Kidney epithelial cell (primary cell): ENCODE data around the gene CDK2. TPM values are rescaled to one million over a fixed set of nuclear protein-coding genes. Genes with fewer than 3 reads are reported as not detected.

Experiments
- DNase-seq: peaks from one replicate; pipeline ENCODE4 v3.0.0-alpha.2; 2010; ENCODE audit warnings: low read depth
- H3K27me3 ChIP-seq: 2 replicates; pipeline ENCODE4 v1.6.0; 2011; ENCODE audit warnings: low read length; ENCODE audit not compliant: control insufficient read depth, insufficient read depth
- H3K36me3 ChIP-seq: 2 replicates; pipeline ENCODE4 v1.5.1; 2011; ENCODE audit warnings: low read length; ENCODE audit not compliant: control insufficient read depth, insufficient read depth
- H3K4me3 ChIP-seq: 2 replicates; pipeline ENCODE4 v1.5.1; 2011; ENCODE audit warnings: low read depth, mild to moderate bottlenecking, control low read depth, low read length
- CTCF ChIP-seq: IDR thresholded peaks from 2 replicates; pipeline ENCODE4 v1.5.1; 2011; ENCODE audit warnings: mild to moderate bottlenecking, moderate library complexity, low read length, control low read depth, inconsistent platforms; ENCODE audit not compliant: insufficient read depth, poor library complexity, severe bottlenecking
- total RNA-seq: library from RNA; depleted of rRNA; stranded (reverse); fragments of >200 nt; gene quantifications from 2 replicates; pipeline ENCODE4 v1.2.3, GENCODE V29; 2015

Gene CDK2
- total RNA-seq, 1 donor from 2014 or later, result 21.4 TPM

DNA sequence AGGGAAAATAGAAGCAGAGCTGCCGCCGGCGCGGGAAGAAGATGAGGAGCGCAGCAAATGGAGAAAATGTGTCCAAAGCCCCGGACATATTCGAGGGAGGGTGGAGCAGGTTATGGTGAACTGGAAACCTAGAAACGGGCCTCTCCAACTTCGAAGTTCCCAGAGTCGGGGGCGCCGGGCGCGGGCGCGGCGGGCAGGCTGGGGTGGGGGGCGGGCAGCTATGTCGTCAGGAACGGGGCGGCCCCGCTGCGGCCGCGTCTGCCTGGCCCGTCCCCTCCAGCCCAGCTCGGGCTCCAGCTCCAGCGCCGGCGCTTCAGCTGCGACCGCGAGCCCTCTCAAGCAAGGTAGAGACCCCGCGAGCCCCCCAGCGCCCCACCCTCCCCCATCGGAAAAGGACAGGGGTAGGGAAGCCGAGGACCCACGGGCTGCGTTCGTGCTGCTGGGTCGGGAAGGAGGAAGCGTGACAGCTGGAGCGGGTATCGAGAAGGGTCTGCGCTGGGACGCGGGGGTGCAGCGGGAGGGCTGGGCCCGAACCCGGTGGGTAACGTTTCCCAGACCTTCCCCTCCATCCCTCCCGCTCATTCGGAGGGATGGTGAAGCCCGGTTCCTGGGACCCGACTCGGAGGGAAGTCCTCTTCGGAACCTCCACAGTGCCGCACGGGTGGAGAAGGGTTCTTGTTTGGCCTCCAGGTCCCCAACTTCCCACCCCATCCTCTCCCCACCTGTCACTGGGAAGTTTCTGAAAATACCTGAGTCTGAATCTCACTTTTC lies 34.7 kb upstream of the CDK2 start:
- Histone ChIP-seq H3K4me3 (peak overlapping the region; percentile 59), H3K36me3 (no peaks in the 10 kb centered on the region), H3K27me3 (no peaks in the 10 kb centered on the region)
- no peak for TF ChIP-seq CTCF
- no peak for DNase-seq

- Histone ChIP-seq H3K36me3 (no peaks in the 10 kb centered on the region), H3K4me3 (peak overlapping the region; percentile 59), H3K27me3 (no peaks in the 10 kb centered on the region)
- no peak for DNase-seq
- TF ChIP-seq CTCF, result no peak
Observed at GRCh38 chr12:55932551-55932910, 34.1 kb upstream of the CDK2 start.

- Histone ChIP-seq H3K4me3 (no peak overlapping the region), H3K27me3 (no peaks in the 10 kb centered on the region), H3K36me3 (no peaks in the 10 kb centered on the region)
- no peak for TF ChIP-seq CTCF
- no peak for DNase-seq
Observed at GRCh38 chr12:55933169-55933798, 33.3 kb upstream of the CDK2 start.

GRCh38 chr12:55933799-55934742 lies 32.6 kb upstream of the CDK2 start:
- Histone ChIP-seq H3K27me3 (no peaks in the 10 kb centered on the region), H3K4me3 (no peak overlapping the region), H3K36me3 (no peaks in the 10 kb centered on the region)
- DNase-seq, result no peak
- TF ChIP-seq CTCF, result no peak

DNA sequence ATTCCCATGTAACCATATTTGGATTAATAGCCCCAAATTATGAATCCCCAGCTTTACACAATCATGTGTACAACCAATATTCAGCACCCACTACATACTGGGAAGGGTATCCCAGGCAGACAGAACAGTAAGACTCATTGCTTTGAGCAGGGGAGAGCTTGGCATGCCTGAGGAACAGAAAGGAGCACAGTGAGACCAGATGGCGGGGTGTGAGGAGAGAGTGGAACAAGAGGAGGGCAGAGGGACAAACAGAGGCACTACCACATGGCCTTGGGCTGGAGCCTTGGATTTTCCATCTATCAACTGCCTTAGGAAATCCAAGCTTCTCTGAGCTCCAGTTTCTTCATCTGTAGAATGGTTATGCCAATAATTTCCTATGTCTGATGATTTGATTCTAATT lies 31.9 kb upstream of the CDK2 start:
- Histone ChIP-seq H3K27me3 (no peaks in the 10 kb centered on the region), H3K36me3 (no peaks in the 10 kb centered on the region), H3K4me3 (no peak overlapping the region)
- TF ChIP-seq CTCF, result no peak
- no peak for DNase-seq
